Left cardiac atrium (tissue), 4 donors: ENCODE results near the gene ATG4C. TPM values are rescaled to one million over a fixed set of nuclear protein-coding genes. Genes with fewer than 3 reads are reported as not detected.
"Not testable (repeated sequence)": the region's sequence is repeated elsewhere in the genome, so short reads cannot be mapped to it uniquely, and the experiment has no call there.

Experiments
- ATAC-seq, 2 donors: fragments of 200-7000 bp; cut with Tn5 transposase; one replicate each; pipeline ENCODE4 v1.9.1; 2020; ENCODE audit warnings: mild to moderate bottlenecking in 2 of 2, moderate library complexity in 2 of 2
- DNase-seq: peaks from one replicate; pipeline ENCODE4 v3.0.0-alpha.2; 2020
- intact Hi-C, 2 donors: fragments of 100-400 bp; cut with DNase I; formaldehyde crosslinking; loops; one replicate each; pipeline versions ENCODE4 v1.14.1 to v1.15.1; 2022 to 2023
- total RNA-seq, 2 donors: library from RNA; stranded (reverse); fragmentation: NEBNext Ultra II Directional; extraction: Animal tissue kit (Norgen Biotek cat#: 25700); gene quantifications; one replicate each; pipeline ENCODE4 v1.2.1, GENCODE V29; 2021
- donor health status: DM: no; HTN: yes; CAD: no.
- donor health status: DM: no; HTN: yes; CAD: no; lungs with severe emphysema.
- donor health status: DM: yes; HTN: yes; CAD: no.
- donor health status: Dilated cardiomyopathy.

ATG4C gene
- total RNA-seq, 2 donors from 2014 or later, result 9.9 to 11.3 TPM

- DNase-seq, result no peak
- intact Hi-C loops, result no loop called here
- no peak for ATAC-seq
These were observed 11.2 kb upstream of the ATG4C start for GRCh38 chr1:62772607-62773295.

GRCh38 chr1:62774006-62774405 lies 9.9 kb upstream of the ATG4C start:
- intact Hi-C loops, result no loop called here
- DNase-seq (no peak), ATAC-seq (no peak)

GRCh38 chr1:62774971-62775595 lies 8.8 kb upstream of the ATG4C start:
- DNase-seq, result no peak
- no peak for ATAC-seq

GRCh38 chr1:62778208-62778607 lies 5.7 kb upstream of the ATG4C start:
- intact Hi-C loops, result no loop called here
- no peak for ATAC-seq
- DNase-seq, result no peak

More at GRCh38 chr1:62774971-62775595, 8.8 kb upstream of the ATG4C start:
- intact Hi-C loops, result no loop called here

GRCh38 chr1:62781841-62782543 lies 1.9 kb upstream of the ATG4C start:
- intact Hi-C loops, result no loop called here
- no peak for ATAC-seq
- no peak for DNase-seq

DNA sequence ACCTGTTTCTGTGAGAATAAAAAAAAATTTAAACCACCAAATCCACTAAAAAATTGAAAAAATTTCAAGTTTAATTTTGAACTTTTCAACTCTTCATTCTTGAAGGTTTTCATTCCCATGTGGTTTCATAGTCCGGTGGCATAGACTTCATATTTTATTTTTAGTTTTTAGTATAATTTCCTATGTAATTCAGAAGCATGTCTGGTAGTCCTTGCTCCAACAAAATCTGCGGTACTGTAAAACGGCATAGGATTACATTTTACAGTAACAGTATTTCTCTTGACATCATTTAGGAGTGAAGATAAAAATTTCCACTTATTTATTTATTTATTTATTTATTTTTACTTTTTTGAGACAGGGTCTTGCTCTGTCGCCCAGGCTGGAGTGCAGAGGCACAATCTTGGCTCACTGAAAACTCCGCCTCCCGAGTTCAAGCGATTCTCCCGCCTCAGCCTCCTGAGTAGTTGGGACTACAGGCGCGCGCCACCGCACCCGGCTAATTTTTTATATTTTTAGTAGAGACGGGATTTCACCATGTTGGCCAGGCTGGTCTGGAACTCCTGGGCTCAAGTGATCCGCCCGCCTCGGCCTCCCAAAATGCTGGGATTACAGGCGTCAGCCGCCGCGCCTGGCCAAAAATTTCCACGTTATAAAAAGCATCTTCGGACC lies 1.3 kb upstream of the ATG4C start:
- ATAC-seq, intact Hi-C loops, DNase-seq: not testable (repeated sequence)

- intact Hi-C loops, result no loop called here
- peak; percentile 46 to 61 for ATAC-seq
These were observed 805 bp downstream of the ATG4C start for GRCh38 chr1:62784509-62785365.

GRCh38 chr1:62790716-62791115 lies 6.8 kb downstream of the ATG4C start:
- no peak for ATAC-seq
- DNase-seq, result no peak
- intact Hi-C loops, result no loop called here

More at GRCh38 chr1:62784509-62785365, 805 bp downstream of the ATG4C start:
- DNase-seq, result no peak

- DNase-seq (no peak), ATAC-seq (no peak)
- intact Hi-C loops, result no loop called here
These were observed 10.1 kb downstream of the ATG4C start for GRCh38 chr1:62794053-62794452.

GRCh38 chr1:62796221-62796620 lies 12.3 kb downstream of the ATG4C start:
- DNase-seq (no peak), ATAC-seq (no peak)
- intact Hi-C loops, result no loop called here

- no peak for DNase-seq
These were observed 15.8 kb downstream of the ATG4C start for GRCh38 chr1:62799688-62800087.

DNA sequence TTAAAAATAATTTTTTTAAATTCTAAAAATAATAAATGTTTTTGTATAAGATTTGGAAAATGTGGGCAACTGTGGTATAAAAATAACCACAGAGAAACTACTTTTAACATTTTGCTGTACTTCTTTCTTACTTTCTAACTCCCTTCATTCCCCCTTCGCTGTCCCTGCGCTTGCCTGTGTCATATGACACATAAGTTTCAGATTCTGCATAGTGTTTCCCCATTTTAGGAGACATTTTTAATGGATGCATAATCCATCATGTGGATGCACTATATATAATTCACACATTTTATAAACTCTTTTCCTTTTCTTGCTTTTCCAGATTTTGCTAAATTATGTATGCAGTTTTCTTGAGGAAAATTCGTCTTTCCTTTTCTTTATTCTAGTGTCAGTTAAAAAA lies 16.3 kb downstream of the ATG4C start:
- ATAC-seq, result peak in 1 of 2 donors; percentile 42
- no peak for DNase-seq
- intact Hi-C loops, result no loop called here

More at GRCh38 chr1:62799688-62800087, 15.8 kb downstream of the ATG4C start:
- no peak for ATAC-seq
- intact Hi-C loops, result no loop called here

DNA sequence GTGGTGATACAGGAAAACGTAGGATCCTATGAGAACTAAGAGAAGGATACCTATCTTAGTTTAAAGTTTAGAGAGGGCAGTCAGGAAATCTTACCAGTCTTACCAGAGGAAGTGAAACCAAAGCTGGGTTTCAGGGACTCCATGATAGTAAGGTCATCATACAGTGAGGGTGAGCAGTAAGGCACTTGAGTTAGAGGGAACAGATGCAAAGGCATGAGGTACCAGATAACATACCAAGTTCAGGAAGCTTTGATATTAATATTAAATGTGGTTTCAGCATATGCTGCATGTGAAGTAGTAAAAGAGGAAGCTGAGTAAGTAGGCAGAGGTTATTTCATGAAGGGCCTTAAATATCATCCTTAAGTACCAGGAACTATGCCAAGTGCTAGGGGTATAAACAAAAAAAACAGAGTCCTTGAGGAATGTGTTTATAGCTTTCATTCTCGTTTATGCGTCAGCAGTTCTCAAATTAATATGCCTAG lies 16.9 kb downstream of the ATG4C start:
- ATAC-seq, result peak; percentile 27 to 70
- no peak for DNase-seq
- intact Hi-C loops, result no loop called here

DNA sequence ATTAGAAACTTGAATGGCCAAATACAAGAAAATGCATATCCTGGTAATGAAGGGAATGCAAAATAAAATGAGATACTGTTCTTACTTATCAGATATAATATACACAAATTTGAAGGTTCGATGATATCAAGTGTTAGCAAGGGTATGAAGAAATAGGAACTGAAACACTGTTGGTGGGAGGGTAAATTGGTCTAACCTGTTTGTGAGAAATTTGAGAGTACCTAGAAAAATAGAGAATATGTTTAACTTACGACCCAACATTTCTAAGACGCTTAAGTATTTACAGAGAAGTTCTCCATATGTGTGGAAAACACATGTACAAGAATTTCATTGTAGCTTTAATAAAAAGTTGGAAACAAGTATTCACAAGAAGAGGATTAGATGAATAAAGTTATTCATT lies 25.9 kb downstream of the ATG4C start:
- DNase-seq, result no peak

GRCh38 chr1:62810420-62811274 lies 26.7 kb downstream of the ATG4C start:
- DNase-seq (no peak), ATAC-seq (no peak)
- intact Hi-C loops, result no loop called here

More for the DNA sequence above, 25.9 kb downstream of the ATG4C start:
- intact Hi-C loops, result no loop called here
- ATAC-seq, result no peak

- no peak for ATAC-seq
- intact Hi-C loops, result no loop called here
- no peak for DNase-seq
These were observed 39.6 kb downstream of the ATG4C start for GRCh38 chr1:62823556-62823955.

DNA sequence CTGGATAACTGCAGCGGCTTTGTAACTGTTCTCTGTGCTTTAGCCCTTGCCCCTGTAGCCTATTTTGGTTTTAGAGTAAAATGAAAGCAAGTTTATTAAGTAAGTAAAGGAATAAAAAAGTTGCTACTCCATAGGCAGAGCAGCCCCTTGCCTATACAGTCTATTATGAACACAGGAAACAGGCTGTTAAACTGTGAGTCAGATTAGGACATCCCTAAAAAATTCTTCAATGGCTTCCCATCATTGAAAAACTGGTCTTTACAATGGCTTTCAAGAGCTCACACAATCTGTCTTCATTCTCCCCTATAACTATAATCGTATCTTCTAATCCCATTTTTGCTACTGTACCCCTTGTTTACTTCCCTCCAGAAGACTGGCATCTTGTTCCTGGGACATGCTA lies 43.0 kb downstream of the ATG4C start:
- ATAC-seq, result no peak
- intact Hi-C loops, result no loop called here
- DNase-seq, result no peak

DNA sequence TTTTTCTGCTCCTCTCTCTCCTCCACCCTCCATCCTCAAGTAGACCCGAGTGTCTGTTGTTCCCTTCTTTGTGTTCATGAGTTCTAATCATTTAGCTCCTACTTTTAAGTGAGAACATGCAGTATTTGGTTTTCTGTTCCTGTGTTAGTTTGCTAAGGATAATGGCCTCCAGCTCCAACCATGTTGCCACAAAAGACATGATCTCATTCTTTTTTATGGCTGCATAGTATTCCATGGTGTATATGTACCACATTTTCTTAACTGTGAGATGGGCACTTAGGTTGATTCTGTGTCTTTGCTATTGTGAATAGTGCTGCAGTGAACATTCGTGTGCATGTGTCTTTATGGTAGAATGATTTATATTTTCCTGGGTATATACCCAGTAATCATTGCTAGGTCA lies 43.9 kb downstream of the ATG4C start:
- intact Hi-C loops, result not testable (repeated sequence)

More for the DNA sequence above, 43.9 kb downstream of the ATG4C start:
- ATAC-seq, DNase-seq: not testable (repeated sequence)
